Fibroblast of skin of back (primary cell): ENCODE data around the gene LRP5. TPM values are rescaled to one million over a fixed set of nuclear protein-coding genes. Genes with fewer than 3 reads are reported as not detected.

Source experiments
- DNase-seq: peaks from one replicate; pipeline ENCODE4 v3.0.0-alpha.2; 2013
- polyA plus RNA-seq, 2 experiments: library from polyadenylated mRNA; unstranded; fragments of 120-200 nt; gene quantifications; one replicate each; pipeline ENCODE4 v1.2.1, GENCODE V29; 2013; ENCODE audit not compliant: insufficient read length in 2 of 2

Gene LRP5
- polyA plus RNA-seq (2013, experiment 1 of 2; ENCODE audit: insufficient read length), result 48.4 TPM
- polyA plus RNA-seq (2013, experiment 2 of 2; ENCODE audit: insufficient read length), result 75.1 TPM

DNA sequence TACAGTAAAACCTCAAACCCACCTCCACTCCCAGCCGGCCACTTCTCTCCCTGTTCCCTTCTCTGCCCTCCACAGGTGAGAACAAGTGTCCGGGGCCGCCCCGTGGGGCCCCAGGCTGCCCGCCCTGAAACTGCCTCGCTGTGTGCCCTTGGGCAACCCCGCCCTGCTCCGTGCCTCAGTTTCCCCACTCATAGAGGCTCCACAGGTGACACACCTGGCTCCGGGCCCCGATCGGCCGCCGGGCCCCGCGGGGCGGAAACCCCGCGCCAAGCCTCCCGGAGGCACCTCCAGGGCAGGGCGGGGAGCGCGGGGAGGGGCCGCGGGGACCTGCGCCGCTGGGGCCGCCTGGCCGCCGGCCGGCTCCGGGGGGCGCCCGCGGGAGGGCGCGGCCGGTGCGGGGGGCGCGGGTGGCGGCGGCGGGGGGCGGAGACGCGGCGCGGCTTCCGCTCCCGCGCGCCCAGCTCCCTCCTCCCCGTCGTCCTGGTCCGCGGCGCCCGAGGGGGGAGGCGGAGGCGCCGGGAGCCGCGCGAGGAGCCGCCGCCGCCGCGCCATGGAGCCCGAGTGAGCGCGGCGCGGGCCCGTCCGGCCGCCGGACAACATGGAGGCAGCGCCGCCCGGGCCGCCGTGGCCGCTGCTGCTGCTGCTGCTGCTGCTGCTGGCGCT, at the start of gene LRP5:
LRP5 (plus strand) TSS at position 475 of the 663 bp plus-strand sequence; CDS start at position 599, 124 bp downstream.
- DNase-seq, result peak; percentile 57

DNA sequence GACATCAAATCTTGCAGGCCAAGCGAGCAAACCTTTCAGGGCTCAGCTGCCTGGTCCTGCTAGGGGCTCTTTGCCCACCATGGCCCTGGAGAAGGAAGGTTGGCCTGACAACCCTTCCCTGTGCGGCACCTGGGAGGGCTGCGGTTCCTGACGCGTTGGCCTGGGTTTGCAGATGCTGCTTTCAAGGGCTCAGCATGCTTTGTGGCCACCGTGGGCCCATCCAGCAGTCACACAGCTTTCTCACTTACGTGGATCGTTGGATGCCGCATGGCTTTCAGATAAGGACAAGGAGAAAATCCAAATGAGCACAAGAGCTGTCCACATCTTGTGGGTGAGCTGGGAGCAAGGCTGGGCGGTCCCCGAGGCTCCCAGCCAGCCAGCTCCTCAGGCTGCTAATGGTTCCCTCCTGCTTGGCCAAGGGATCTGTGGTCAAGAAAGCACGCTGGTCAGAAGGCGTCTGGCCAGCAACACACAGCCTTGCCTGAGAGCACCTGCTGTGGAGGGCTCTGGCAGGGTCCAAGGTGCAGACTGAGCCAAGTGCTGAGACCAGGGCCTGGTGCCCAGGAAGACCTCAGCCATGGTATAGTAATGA, 48.9 kb upstream of the LRP5 start:
- no peak for DNase-seq

DNA sequence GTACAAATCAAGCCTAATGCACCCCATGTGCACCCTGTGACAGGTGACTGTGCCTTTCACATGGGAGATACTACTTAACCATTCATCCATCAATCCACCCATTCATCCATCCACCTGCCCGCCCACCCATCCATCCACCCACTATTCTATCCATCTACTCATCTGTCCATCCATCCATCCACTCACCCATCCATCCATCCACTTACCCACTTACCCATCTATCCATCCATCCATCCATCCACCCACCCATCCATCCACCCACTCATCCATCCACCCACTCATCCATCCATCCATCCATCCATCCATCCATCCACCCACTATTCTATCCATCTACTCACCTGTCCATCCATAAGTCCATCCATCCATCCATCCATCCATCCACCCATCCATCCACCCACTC, 48.1 kb upstream of the LRP5 start:
- no peak for DNase-seq

DNA sequence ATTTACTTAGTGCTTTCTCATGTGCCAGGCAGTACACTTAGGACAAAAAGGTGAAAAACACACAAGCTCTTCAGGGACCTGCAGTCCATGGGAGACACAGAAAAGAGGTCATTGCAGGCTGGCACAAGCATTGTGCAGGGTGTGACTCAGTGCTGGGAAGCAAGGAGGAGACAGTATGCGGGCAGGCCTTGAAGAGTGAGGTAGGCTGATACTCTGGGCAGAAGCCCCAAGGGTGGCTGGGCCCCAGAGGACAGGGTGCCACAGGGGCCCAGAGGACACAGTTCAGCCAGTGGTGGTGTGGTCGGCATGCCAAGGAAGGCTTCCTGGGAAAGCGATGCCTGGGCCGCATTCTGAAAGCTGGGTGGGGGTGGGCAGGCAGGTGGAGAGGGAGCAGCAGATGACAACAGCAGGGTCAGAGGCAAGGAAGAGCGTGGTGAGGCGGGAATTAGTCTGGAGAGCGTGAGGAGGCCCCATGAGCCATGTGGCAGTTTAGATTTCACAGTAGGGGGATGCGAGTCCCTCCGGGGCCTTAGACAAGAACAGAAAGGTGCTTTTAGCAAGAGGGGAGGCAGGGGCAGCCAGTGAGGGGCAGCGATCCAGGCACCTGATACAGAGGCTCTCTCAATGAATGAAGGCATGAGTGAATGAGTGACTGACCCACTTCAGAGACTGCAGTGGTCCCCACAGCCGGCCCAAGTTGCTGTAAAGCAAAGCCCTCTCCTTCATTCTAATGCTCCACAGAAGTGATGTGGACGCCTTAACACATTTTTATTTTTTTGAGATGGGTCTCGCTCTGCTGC, 47.5 kb upstream of the LRP5 start:
- DNase-seq, result no peak

DNA sequence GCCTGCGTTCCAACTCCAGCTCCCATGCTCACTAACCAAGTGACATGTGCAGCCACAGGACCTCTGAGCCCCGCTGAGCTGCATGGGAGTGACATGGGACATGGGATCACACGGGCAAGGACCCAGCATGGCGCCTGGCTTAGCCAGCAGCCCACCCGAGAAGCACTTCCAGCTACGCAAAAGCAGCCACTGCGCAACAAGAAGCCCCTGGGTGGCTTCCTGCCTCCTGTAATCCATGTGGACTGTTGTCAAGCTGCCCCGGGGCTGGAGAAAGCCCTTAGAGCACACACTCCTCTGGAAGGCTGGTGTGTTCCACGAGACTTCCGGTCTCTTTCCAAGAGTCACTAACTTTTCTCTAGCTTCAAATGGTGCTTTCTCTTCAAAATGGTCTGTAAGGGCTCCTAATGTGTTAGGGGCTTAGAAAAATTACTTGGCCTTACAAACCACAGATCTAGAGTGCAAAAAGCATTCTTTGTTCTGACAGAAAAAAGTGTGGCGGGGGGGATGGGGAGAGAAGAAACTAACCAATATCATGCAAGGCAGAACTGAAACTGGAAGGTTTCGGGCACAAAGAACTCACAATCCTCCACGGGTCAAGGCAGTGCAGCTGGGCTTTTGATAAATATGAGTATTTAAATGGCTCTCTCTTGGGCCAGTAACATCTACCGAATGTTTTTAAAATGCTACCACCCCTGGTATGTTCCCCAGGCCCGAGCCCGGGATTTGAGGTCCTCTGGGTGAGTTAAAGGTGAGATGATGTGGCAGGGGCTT, 46.1 kb upstream of the LRP5 start:
- DNase-seq, result no peak

DNA sequence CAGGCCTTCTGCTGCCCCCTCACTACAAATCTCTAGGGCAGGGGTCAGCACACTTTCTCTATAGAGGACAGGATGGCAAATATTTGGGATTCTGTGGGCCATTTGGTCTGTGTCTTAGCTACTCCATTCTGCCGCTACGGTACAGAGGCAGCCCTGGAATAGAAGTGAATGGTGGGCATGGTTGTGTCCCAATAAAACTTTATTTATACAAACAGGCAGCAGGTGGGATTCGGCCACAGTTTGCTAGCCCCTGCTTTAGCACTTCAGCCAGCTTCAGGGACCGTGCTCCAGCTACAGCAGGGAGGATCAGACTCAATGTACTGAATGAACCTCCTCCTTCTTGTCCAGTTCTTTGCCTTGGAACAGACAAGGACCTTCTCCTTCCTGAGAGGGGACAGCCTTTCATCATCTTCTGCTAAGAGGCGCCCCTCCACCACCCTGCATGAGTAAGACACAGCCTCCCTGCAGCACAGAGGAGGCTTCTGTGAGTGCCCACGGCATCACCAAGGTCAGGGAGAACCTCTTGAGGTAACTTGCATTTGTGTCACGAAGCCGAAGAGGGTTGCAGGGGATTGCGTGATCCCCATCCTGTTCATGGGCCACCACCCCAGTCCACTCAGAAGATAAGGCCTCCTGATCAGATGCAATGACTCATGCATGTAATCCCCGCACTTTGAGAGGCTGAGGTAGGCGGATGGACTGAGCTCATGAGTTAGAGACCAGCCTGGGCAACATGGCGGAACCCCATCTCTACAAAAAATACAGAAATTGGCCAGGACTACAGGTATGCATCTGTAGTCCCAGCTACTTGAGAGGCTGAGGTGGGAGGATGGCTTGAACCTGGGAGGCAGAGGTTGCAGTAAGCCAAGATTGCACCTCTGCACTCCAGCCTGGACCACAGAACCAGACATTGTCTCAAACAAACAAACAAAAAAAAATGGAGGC, 45.2 kb upstream of the LRP5 start:
- no peak for DNase-seq

DNA sequence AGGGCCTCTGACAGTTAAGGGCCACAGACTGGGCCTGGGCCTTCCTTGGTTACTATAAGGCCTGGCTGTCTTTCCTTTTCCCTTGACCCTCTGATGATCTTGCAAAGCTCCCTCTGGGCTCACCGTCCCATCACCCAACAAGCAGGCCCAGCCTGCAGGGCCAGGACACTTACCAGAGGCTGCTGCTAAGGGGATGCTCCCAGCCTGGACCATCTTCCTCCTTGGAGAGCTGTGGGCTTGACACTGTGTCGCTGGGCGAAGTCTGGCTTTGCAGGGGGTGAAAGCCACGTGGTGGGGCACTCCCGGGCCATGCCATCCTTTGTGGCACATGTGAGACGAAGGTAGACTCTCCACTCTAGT, 44.5 kb upstream of the LRP5 start:
- no peak for DNase-seq

DNA sequence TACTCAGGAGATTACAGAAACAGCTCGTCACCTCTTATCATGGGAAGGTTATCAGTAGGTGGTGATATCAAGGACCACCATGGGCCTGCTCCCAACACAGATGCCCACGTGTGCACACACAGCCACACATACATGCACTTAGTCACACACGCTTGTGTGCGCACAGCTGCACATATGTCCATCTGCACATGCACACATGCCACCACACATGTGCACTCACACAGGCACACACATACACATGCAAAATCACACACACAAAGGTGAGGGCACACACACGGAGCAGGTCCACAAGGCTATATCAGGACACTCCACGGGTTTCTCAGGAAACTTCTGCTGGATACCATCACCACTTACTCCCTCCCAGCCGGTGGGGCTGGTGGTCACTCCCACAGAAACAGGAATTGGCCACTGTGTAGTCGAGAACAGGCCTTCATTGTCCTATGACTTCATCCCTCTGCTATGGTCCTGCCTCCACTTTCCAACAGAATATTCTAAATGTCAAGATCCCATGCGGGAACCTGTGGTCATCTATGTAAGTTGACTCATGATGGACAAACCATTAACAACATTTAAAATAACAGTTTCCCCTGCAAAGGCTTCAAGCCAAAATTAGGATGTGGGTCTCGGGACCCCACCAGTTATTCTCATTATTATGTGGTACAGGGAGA, 42.8 kb upstream of the LRP5 start:
- DNase-seq, result peak; percentile 88

DNA sequence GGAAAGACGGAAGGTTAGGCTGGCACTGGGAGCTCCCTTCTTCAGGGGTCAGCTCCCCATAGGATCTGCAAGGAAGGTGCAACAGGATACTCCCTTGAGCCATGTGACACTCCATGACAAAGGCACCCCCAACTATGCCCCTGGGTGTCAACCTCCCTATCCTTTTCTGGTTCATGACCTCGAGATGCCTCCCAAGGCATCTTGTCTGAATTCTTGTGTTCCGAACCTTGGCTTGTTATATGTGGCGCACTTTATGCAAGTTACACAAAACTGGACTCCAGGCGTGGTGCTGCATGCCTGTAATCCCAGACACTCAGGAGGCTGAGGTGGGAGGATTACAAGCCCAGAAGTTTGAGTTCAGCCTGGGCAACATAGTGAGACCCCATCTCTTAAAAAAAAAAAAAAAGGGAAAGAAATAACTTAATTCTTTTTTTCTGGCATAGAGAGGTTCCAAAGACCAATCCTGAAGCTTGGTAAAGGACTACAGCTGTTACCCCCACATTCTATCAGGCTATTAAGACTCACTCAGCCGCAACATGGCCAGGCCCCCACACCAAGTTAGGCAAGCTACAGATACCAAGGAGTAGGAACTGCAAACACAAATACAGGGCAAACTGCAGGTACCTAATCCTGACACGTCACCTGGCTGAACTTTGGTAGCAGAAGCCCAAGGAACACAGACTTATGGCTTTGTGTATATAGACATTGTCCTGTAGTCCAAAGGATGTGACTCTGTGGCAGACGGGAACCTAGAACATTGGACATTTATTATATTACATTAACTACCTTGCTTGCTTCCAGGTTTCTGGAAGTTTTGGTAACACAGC, 42.0 kb upstream of the LRP5 start:
- no peak for DNase-seq

DNA sequence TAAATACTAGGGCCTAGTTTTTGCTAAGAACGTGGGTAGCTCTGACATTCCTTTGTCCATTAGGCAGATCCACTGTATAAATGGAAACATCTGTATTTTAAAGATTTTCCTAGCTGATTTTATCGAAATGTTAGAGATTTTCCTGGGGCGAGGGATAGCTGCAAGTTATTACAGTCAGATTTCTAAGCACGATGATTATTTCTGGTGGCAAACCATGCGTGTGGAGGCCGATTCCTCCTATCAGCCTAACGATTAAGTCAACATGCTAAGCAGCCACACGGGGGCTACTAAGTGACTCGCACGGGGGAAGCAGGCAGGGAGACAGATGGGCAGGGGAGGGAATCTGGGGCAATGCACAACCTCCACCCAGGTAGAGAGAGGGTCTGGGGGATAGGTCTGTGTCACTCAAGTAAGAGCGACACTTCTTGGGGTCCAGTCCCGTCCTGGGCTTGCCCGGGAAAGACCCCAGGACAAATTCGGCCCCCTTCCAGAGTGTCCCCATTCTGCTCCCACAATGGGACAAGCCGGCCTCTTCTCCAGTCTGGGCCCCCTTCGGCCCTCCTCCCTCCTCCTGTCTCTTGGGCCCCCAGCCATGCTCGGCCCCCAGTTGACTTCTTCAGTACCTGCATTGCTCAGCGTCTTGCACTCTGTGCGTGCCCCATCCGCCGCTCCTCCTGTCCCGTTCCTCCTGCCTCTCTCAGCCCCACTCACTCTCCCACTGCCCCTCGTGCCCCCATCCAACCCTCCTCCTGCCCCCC, 41.2 kb upstream of the LRP5 start:
- peak; percentile 87 for DNase-seq

DNA sequence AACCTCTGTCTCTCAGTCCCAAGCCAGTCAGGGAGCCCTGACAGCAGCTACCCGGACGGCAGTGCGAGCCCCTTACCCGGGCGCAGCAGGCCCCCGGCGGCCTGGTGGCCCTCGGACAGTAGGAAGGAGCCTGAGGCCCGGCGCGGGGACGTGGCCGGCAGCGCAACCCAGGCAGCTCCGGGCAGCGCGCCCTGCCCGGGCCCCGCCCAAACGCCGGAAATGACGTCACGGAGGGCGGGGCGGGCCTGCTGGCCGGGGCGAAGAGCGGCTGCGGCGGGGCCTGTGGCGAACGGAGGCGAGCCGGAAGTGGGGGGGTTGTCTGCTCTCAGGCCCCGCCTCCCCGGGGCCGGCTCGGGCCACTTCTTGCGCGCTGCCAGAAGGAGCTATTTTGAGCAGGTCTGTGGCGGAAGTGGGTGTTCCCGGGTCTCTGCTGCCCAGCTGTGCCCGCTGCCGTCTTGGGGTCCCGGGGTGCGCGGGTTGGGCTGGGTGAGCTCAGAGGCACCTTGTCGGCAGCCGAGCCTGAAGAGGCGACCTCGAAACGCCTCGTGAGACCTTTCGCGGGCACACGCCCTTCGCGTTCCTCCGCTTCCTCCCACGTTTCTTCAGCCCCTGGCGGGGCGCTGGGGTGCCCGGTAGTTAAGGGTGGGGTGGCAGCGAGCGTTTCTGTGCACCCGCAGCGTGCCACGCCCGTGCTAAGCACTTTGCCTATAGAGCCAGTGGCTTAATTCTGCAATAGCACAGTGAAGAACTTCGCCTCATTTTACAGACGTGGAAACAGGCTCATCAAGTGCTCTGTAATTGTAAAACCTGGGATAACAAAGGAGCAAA, 40.4 kb upstream of the LRP5 start, which contains the start of gene C11orf24:
C11orf24 (minus strand) TSS at position 193 of the 828 bp plus-strand sequence. CDS start 8,206 bp downstream, outside the sequence.
- peak; percentile 94 for DNase-seq

DNA sequence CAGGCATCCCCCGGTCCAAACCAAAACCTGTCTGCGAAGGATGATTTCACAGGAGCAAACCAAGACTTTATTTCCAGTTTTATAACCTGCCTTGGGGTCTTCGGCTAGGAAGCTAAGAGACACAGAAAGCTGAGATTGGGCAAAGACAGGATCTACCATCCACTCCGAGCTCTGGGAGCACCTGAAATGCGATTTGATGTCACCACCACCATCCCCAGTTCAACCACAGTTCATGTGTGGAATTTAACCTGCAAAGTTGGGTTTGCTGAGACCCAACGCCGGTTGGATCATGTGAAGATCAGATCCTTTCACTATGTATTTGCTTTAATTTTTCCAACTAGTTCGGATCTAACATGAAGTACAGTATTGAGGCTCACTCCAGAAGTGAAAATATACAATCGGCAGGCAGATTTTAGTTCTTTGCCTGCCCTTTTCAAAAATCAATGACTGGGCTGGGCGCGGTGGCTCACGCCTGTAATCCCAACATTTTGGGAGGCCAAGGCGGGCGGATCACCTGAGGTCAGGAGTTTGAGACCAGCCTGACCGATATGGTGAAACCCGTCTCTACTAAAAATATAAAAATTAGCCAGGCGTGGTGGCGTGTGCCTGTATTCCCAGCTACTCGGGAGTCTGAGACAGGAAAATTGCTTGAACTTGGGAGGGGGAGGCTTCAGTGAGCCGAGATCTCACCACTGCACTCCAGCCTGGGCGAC, 39.2 kb upstream of the LRP5 start:
- no peak for DNase-seq

DNA sequence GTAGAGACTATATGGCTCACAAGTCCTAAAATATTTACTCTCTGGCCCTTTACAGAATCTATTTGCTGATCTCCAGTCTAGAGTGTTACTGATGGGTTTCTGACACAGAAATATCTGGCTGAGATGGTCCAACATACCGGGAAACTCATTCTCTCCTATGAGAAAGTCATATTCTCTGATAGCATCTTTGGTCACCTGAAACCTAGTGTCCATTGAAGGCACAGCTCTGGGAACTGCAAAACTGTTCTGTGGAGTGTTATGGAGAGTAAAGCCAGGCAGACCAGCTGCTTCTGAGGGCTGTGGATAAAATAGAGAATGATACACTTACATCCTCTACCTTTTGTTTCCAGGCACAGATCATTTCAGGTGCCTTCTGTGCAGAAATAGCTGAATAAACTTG, 38.1 kb upstream of the LRP5 start:
- DNase-seq, result no peak

DNA sequence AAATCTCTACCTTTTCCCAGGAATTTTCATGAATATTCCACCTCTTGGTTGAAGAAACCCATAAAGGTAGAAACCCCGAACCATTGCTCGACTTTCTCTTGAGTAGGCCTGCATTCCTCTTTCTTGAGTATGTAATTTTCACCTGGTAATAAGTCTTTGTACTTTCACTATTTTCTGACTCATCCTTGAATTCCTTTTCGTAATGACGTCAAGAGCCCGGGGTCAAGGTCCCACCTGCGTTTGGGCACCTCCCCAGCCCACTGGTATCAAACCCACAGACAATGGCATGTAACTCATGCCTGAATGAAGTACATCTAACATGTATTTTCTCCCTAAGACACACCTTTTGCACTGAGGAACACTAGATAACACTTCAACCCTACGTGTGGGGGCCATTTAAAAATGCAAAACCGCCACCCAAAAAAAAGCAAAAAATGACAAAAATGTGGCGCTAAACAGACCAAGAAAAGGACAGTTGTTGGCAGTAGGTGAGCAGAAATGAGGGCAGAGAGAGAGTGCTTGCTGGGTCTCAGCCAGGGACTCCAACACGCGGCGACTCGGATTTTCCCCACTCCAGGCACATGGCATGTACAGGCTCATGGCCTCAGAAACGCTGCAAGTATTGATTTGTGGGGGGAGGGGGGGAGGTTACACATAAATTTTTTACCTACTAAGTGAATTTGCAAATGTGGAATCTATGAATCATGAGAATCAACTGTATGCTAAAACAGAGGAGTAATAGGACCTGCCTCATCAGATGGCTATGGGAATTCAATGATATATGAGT, 36.5 kb upstream of the LRP5 start:
- no peak for DNase-seq

DNA sequence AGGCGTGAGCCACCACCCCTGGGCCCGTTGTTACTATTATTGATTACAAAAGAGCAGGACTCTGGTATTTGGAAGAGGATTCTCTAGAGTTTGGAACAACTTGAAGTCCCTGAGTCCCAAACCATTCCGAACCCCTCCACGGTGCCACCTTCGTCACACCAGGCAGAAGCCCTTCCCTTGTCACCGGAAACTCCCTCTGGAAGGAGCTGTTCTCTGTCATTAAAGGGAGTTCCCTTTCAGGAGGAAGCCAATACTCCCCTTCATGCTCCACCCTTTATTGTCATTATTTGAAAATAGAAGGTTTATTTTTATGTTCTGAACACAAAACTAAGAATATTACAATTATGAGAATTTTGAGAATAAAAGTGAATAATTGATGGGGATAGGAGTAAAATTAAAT, 35.5 kb upstream of the LRP5 start:
- no peak for DNase-seq

DNA sequence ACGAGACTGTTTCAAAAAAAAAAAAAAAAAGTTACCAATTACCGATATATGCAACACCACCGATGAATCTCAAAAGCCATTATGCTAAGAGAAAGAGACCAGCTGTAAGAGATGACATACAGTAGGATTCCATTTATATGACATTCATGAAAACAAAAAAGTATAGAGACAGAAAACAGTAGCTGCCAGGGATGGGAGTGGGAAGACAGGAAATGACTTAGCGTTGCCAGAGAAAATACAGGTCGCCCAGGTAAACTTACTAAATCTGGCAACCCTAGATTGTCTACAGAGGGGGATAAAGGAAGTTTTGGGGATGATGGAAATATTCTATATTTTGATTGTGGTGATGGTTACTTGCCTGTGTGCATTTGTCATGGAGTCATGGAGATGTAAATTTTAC, 32.7 kb upstream of the LRP5 start:
- no peak for DNase-seq
